HepG2 (cell line): Measurements from ENCODE around the gene GREM2.

Experiments used
- EZH2 ChIP-seq: conservative IDR thresholded peaks from 2 replicates; pipeline ENCODE4 v1.6.1; 2012; ENCODE audit warnings: mild to moderate bottlenecking, low read depth, low read length, moderate library complexity
- NPAS2 ChIP-seq: sonication (generic); formaldehyde crosslinking; IDR thresholded peaks from 2 replicates; pipeline ENCODE4 v1.8.0; 2022; ENCODE audit warnings: mild to moderate bottlenecking, missing genetic modification reagents, borderline replicate concordance
- NR2C2 ChIP-seq: sonication (generic); formaldehyde crosslinking; IDR thresholded peaks from 2 replicates; pipeline ENCODE4 v1.4.0; 2020; ENCODE audit warnings: missing genetic modification reagents, mild to moderate bottlenecking, moderate library complexity, borderline replicate concordance
- POLR2AphosphoS5 ChIP-seq: IDR thresholded peaks from 2 replicates; pipeline ENCODE4 v1.6.1; 2012; ENCODE audit warnings: low read depth, low read length
- ZMAT3 ChIP-seq: sonication (generic); formaldehyde crosslinking; conservative IDR thresholded peaks from 2 replicates; pipeline ENCODE4 v1.7.0; 2021; ENCODE audit warnings: missing genetic modification reagents
- ZNF543 ChIP-seq: sonication (generic); formaldehyde crosslinking; IDR thresholded peaks from 2 replicates; pipeline ENCODE4 v1.4.0; 2020; ENCODE audit warnings: mild to moderate bottlenecking, missing genetic modification reagents
- TF ChIP-seq, protein P1 (sequence below): sonication (generic); formaldehyde crosslinking; IDR thresholded peaks from 2 replicates; pipeline ENCODE4 v1.9.0; 2021; ENCODE audit warnings: missing genetic modification reagents, mild to moderate bottlenecking, borderline replicate concordance
- TF ChIP-seq, protein P2 (sequence below): sonication (generic); formaldehyde crosslinking; IDR thresholded peaks from 2 replicates; pipeline ENCODE4 v1.4.0; 2020; ENCODE audit warnings: missing genetic modification reagents, low read depth, mild to moderate bottlenecking, borderline replicate concordance
- TF ChIP-seq, protein P3 (sequence below): IDR thresholded peaks from 2 replicates; pipeline ENCODE4 v1.6.1; 2012; ENCODE audit warnings: inconsistent platforms

DNA sequence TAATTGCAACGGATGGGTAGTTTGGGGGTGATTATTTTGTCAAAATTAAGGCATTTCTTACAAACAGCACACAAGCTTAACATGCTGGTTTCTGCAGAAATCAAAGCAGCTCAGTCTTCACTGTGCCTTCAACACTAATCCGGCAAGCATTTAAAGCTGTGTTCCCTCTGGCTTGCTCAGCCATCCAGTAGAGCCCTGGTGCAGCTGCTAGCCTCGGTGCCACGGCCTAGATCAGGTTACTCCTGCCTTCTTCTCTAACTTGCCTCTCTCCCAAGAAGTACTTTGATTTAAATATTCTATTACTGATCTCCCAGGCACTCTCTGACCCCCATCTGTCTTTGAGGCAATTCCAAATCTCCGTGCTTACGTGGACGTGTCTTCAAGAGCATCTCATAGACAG lies 85.6 kb downstream of the GREM2 start:
- TF ChIP-seq, protein P1, sequence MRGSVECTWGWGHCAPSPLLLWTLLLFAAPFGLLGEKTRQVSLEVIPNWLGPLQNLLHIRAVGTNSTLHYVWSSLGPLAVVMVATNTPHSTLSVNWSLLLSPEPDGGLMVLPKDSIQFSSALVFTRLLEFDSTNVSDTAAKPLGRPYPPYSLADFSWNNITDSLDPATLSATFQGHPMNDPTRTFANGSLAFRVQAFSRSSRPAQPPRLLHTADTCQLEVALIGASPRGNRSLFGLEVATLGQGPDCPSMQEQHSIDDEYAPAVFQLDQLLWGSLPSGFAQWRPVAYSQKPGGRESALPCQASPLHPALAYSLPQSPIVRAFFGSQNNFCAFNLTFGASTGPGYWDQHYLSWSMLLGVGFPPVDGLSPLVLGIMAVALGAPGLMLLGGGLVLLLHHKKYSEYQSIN (CRISPR knock-in tag), result no peak
- TF ChIP-seq NR2C2 (CRISPR knock-in tag) (no peak), ZNF543 (CRISPR knock-in tag) (no peak), ZMAT3 (no peak), POLR2AphosphoS5 (no peak), NPAS2 (no peak), EZH2 (no peak)
- TF ChIP-seq, protein P2, sequence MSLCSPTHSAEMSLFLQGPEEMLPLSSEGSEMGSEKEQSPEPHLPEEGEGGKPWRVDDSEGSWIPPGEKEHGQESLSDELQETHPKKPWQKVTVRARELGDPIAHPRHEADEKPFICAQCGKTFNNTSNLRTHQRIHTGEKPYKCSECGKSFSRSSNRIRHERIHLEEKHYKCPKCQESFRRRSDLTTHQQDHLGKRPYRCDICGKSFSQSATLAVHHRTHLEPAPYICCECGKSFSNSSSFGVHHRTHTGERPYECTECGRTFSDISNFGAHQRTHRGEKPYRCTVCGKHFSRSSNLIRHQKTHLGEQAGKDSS, result no peak
- TF ChIP-seq, protein P3, sequence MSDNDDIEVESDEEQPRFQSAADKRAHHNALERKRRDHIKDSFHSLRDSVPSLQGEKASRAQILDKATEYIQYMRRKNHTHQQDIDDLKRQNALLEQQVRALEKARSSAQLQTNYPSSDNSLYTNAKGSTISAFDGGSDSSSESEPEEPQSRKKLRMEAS, result no peak
